Ectodermal cell (in vitro differentiated cells): ENCODE measurements around the gene SP100. TPM values are rescaled to one million over a fixed set of nuclear protein-coding genes. Genes with fewer than 3 reads are reported as not detected.
"Not testable (repeated sequence)": the region's sequence is repeated elsewhere in the genome, so short reads cannot be mapped to it uniquely, and the experiment has no call there.

Experiments
- H3K27ac ChIP-seq: 2 replicates; pipeline ENCODE4 v1.7.0; 2013; ENCODE audit warnings: mild to moderate bottlenecking, low read depth, low read length; ENCODE audit not compliant: insufficient read depth, poor library complexity, severe bottlenecking
- H3K27me3 ChIP-seq: 2 replicates; pipeline ENCODE4 v1.7.0; 2013; ENCODE audit warnings: mild to moderate bottlenecking, low read length; ENCODE audit not compliant: insufficient read depth, control insufficient read depth, poor library complexity, severe bottlenecking
- H3K36me3 ChIP-seq: one replicate; pipeline ENCODE4 v1.7.0; 2013; ENCODE audit warnings: low read length; ENCODE audit not compliant: control insufficient read depth, insufficient read depth
- H3K4me1 ChIP-seq: one replicate; pipeline ENCODE4 v1.7.0; 2013; ENCODE audit warnings: low read length; ENCODE audit not compliant: control insufficient read depth, insufficient read depth
- H3K4me3 ChIP-seq: 2 replicates; pipeline ENCODE4 v1.7.0; 2013; ENCODE audit warnings: low read depth, low read length, control low read depth; ENCODE audit not compliant: insufficient read depth
- H3K9me3 ChIP-seq: 2 replicates; pipeline ENCODE4 v1.7.0; 2013; ENCODE audit warnings: mild to moderate bottlenecking, low read length, moderate library complexity; ENCODE audit not compliant: control insufficient read depth
- WGBS, 2 experiments: methylation state at CpG; one replicate each; pipeline ENCODE4 v1.1.7; 2013; ENCODE audit warnings: missing lambda C conversion rate in 2 of 2; 5-methylcytosine and 5-hydroxymethylcytosine counted together
- polyA plus RNA-seq, 4 experiments: library from polyadenylated mRNA; stranded (reverse); fragments of 50-300 nt; gene quantifications; one replicate each; pipeline ENCODE4 v1.2.3, GENCODE V29; 2013

SP100 gene
- polyA plus RNA-seq (2013, experiment 1 of 4) = 1.2 TPM
- 1.0 TPM for polyA plus RNA-seq (2013, experiment 2 of 4)
- polyA plus RNA-seq (2013, experiment 3 of 4) = 1.3 TPM
- polyA plus RNA-seq (2013, experiment 4 of 4) = 0.57 TPM

DNA sequence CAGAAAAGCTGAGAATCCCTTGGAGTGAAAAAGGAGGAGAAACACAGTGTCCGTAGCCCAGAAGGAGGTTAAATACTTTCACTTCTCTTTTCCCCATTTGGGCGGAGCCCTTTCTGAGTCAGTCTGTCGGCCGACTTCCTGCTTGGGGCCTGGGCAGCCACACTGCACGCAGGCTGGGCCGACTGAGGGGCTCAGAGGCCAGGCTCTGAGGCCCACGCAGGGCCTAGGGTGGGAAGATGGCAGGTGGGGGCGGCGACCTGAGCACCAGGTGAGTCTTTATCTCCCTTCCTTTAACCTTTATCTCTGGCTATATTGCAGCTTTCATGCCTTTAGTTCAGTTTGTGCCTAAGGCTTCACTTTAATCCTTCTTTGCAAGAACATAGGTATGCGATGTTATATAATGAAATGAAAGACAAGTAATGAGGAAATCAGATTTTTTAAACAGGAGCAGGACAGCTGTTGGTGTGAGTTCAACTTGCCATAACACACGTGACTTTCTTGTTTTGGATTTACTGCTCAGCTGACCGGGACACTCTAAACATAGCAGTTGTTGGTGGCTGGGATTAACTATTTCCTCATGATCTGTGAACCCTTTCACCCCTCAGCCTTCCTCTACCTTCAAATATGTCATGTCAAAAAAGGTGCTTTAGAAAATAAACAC, at the start of gene SP100:
Gene SP100 (plus strand): TSS at position 141 of the 661 bp plus-strand sequence. CDS start 96 bp downstream, at position 237.
- Histone ChIP-seq H3K4me3 (no peak within 1 kb of the TSS), H3K27me3 (peaks cover 14% of the 10 kb centered on the region), H3K36me3 (no peaks in the 10 kb centered on the region), H3K4me1 (no peaks in the 10 kb centered on the region), H3K9me3 (no peaks in the 10 kb centered on the region), H3K27ac (no peak within 1 kb of the TSS)
- WGBS, 2 experiments = 70 to 77% methylated on average over 12 of the region's 12 CpGs

DNA sequence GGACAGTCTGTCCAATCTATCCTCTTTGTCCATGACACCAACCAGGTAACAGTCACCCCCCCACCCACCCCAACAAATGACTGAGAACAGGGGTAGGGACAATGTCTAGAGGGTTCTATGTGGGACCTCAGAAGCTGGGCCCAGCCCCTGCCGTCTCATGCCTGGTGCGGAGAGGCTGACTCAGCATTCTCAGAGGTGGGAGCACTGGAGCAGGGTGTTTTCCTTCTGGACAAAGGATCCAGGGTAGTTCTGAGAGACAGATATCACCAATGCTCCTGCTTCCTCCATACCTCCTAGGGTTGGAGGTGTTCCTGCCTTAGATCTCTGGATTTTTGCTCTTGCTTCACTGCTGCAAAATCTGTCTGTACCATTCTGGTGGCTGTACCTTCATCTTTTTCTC, 33.9 kb upstream of the SP100 start:
- no peak overlapping the region for H3K4me3 ChIP-seq
- H3K36me3 ChIP-seq = no peaks in the 10 kb centered on the region
- H3K4me1 ChIP-seq = no peaks in the 10 kb centered on the region
- no peak overlapping the region for H3K27ac ChIP-seq
- 94 to 100% methylated on average over 2 of the region's 2 CpGs for WGBS, 2 experiments
- no peaks in the 10 kb centered on the region for H3K9me3 ChIP-seq
- no peaks in the 10 kb centered on the region for H3K27me3 ChIP-seq

DNA sequence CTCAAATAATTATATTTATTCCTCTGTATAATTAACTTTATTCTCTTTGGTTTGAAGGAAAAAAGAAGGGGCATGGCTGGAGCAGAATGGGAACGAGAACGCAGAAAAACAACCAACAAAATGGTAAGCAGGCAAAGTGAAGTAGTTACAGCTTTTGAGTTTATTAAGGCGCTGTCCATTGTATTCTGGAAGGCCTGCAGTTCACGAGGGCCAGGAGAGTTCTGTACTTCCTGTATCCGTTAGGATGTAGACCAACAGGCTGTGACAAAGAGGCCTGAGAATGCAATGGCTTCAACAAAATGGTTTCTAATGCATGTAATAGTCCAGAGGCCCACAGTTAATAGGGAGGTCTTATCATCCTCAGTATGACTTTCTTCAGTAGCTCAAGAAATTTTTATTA, 32.5 kb upstream of the SP100 start:
- Histone ChIP-seq H3K4me1 (no peaks in the 10 kb centered on the region), H3K27me3 (no peaks in the 10 kb centered on the region), H3K36me3 (no peaks in the 10 kb centered on the region), H3K27ac (no peak overlapping the region), H3K4me3 (no peak overlapping the region), H3K9me3 (no peaks in the 10 kb centered on the region)
- WGBS, 2 experiments = 92 to 94% methylated on average over 5 of the region's 5 CpGs

DNA sequence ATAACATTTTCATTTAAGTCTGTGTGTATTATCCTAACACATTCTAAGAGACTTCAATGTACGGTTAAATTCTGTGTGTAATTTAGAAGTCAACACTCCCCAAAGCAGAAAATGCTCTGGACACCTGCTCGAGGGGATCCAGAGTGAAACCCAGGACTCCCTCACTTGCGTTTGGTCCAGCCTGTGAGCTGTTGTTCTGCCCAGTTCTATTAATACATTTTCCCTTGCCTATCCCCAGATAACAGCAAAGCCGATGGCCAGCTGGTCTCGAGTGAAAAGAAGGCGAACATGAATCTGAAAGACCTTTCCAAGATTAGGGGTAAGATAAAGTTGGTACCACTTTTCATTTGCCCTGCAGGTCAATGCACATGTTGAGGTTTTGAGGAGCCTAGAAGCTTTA, 31.0 kb upstream of the SP100 start:
- Histone ChIP-seq H3K9me3 (no peaks in the 10 kb centered on the region), H3K27ac (no peak overlapping the region), H3K36me3 (no peaks in the 10 kb centered on the region), H3K4me3 (no peak overlapping the region), H3K4me1 (no peaks in the 10 kb centered on the region), H3K27me3 (no peaks in the 10 kb centered on the region)
- 94 to 95% methylated on average over 6 of the region's 6 CpGs for WGBS, 2 experiments

DNA sequence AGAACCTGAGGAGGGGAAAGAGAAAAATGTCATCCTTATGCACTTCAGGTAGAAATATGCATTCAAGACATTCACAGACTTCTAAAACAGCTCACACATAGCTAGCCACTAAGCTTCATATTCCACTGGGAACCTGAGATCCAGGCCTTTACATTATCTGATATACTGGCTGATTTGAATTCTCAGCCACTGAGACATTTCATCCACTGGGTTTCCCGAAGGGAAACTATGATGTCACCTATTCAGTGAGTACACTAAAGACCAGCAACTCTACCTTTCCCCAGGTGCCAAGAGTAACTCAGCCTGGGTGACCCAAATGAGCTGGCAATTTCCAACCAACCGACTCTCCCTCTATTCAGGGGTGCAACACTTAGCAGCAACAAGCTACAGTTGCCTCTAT, 21.7 kb upstream of the SP100 start:
- Histone ChIP-seq H3K4me1 (no peaks in the 10 kb centered on the region), H3K9me3 (no peaks in the 10 kb centered on the region), H3K27ac (no peak overlapping the region), H3K36me3 (no peaks in the 10 kb centered on the region), H3K4me3 (no peak overlapping the region), H3K27me3 (no peaks in the 10 kb centered on the region)
- WGBS, 2 experiments = 88 to 90% methylated on average over 2 of the region's 2 CpGs

DNA sequence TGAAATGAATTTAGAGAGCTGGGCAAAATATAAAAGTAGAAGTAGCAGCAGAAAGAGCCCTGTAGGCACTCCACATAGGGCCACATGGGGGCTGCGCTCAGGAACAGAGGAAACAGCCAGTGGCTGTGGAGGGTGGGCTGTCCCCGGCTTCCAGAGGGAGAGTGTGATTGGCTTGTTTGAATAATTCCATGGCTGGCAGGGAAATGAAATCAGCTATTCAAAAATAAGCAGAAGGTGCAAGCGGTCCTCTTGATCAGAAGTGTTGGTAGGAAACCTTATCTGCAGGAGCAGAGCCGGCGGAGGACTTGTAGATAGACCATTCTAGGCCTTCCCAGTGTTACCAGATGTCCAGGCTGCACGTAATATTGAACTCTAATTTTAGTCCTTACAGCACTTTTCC, 17.3 kb upstream of the SP100 start:
- not testable (repeated sequence) for H3K4me1 ChIP-seq, H3K9me3 ChIP-seq, H3K4me3 ChIP-seq, H3K36me3 ChIP-seq, H3K27me3 ChIP-seq, H3K27ac ChIP-seq
- 94 to 96% methylated on average over 6 of the region's 6 CpGs for WGBS, 2 experiments

DNA sequence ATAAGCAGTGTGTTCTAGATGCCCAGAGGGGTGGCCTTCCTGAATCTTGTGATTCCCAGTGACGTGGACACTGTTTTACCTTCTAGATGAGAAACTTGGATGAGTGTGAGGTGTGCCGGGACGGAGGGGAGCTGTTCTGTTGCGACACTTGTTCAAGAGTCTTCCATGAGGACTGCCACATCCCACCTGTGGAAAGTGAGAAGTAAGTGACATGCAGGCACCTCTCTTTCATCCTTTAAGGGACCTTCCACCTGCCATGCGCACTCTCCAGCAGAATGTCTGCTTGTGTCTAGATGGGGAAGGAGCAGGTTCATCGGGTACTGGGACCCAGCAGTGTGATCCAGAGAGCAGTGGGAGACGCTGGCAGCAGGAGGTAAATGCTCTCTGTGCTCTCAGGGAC, 16.0 kb upstream of the SP100 start:
- WGBS, 2 experiments = 93 to 96% methylated on average over 7 of the region's 7 CpGs
- Histone ChIP-seq H3K4me3 (no peak overlapping the region), H3K27me3 (no peaks in the 10 kb centered on the region), H3K27ac (no peak overlapping the region), H3K36me3 (no peaks in the 10 kb centered on the region), H3K4me1 (no peaks in the 10 kb centered on the region), H3K9me3 (no peaks in the 10 kb centered on the region)

DNA sequence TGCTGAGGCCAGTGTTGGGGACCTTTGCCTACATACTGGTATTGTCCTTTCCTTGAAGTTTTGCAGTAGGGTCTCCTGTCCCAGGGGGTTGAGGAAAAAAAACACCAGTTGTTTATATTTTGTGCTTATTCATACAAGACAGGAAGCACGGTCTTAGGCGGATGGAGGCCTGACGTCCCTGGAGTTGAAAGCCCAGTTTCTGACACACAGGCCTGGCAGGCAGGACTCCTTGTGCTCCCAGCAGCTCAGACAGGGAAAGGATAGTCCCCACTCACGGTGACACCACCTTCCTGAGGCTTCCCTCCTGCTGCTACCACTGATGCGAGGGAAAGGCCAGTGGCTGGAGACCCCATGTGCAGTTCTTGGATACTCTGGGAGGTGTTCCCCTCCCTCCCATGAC, 15.5 kb upstream of the SP100 start:
- 89 to 91% methylated on average over 5 of the region's 5 CpGs for WGBS, 2 experiments
- no peaks in the 10 kb centered on the region for H3K4me1 ChIP-seq
- H3K36me3 ChIP-seq = no peaks in the 10 kb centered on the region
- H3K9me3 ChIP-seq = no peaks in the 10 kb centered on the region
- H3K4me3 ChIP-seq = no peak overlapping the region
- no peaks in the 10 kb centered on the region for H3K27me3 ChIP-seq
- H3K27ac ChIP-seq = no peak overlapping the region

DNA sequence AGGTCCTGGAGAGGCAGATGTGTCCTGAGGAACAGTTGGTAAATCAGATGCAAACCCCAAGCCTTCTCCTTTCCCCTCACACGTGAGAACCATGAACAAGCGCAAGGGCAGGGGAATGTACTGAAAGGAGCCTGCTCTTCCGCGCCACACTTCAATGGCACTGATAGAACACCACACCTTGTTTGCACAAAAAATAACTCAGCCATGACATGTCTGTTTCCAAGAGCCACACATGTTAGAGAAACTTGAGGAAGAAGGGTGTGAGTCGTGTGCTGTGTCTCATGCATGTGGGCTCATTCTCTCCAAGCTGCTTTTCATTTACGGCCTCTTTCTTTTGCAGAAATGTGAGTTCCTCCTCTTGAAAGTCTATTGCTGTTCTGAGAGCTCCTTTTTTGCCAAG, 15.0 kb upstream of the SP100 start:
- 92 to 100% methylated on average over 1 of the region's 6 CpGs for WGBS, 2 experiments
- not testable (repeated sequence) for H3K27me3 ChIP-seq, H3K27ac ChIP-seq, H3K9me3 ChIP-seq, H3K4me1 ChIP-seq, H3K4me3 ChIP-seq, H3K36me3 ChIP-seq

DNA sequence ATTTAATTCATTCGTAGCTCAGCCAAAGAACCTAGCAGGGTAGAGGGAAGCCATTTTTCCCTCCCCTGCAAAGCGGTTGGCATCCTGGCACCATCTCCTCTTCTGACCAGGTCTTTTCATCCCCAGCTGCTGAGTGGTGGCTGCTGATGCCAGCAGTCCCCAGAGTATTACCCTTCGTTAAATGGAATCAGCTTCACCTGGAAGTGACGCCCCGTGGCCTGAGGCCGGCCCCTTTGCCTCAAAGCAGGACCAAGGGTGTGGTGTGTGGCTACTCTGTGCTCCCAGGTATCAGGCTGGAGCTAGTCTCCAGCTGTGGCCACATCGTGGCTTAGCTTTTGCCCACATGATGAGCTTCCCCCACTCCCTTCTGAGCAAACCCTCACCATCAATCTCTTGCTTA, 12.3 kb upstream of the SP100 start:
- Histone ChIP-seq H3K36me3 (no peaks in the 10 kb centered on the region), H3K4me3 (no peak overlapping the region), H3K27ac (no peak overlapping the region), H3K4me1 (no peaks in the 10 kb centered on the region), H3K9me3 (no peaks in the 10 kb centered on the region), H3K27me3 (no peaks in the 10 kb centered on the region)
- 85 to 87% methylated on average over 7 of the region's 7 CpGs for WGBS, 2 experiments

DNA sequence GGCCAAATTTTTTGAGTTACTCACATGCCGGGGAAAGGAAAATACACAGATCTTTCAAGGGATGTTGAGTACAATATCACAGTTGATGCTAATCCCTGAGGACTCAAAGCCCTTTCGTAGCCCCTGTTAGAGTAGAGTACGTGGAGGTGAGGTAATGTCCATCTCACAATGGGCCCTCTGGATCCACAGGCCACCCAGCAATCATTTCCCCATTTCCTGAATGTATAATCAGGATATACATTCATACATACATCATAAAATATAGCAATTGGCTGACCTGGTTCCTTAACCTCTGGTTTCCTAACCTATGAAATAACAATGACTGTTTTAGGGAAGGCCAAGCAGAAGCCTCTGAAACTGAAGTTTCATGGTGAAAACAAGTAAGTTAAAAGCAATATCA, 10.2 kb upstream of the SP100 start:
- H3K9me3 ChIP-seq = no peaks in the 10 kb centered on the region
- peaks cover 8% of the 10 kb centered on the region for H3K27me3 ChIP-seq
- H3K4me1 ChIP-seq = no peaks in the 10 kb centered on the region
- no peak overlapping the region for H3K27ac ChIP-seq
- no peaks in the 10 kb centered on the region for H3K36me3 ChIP-seq
- 90 to 92% methylated on average over 3 of the region's 3 CpGs for WGBS, 2 experiments
- no peak overlapping the region for H3K4me3 ChIP-seq
